ENCODE results near the gene C2CD4A. TPM values are rescaled to one million over a fixed set of nuclear protein-coding genes. Genes with fewer than 3 reads are reported as not detected.
A peak's percentile ranks its signal among the peaks of the same experiment; 100 is the strongest.

The C2CD4A gene
- total and polyA plus RNA-seq, 9 of the 15 experiments (the other 6 are each of a cell fraction or from before 2014, with no cell fraction given): not detected

DNA sequence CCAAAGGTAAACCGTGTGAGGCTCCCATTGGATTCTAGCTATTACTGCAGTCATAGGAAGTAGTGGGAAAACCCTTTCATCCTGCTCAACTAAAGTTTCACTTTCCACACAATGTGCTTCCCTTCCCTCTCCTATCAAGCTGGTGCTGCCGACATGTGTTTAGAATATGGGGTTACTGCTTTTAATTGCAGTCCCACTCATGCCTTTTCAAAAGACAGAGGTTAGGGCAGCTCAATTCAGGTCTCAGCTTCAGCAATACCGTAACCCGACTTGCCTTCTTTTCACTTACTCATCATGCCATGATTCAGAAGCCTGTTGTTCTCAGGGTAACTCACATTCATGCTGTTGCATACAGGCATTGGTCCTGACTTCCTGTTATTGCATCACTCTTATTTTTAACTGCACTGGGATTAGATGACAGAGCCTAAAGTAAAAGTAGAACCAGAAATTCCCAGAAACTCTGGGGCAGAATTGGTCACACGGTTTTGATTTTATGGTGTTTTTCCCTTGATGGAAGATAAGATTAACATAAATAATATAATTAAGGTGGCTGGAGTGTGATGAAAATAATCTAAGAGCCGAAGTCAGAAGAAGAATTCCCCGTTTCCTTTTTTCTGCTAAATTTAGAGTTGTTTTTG, 52.6 kb downstream of the C2CD4A start (continued):
- TF ChIP-seq ETV5 (CRISPR knock-in tag; IDR thresholded peaks at IDR 0.05; ENCODE audit: low read depth) (peak; percentile 53; the same call in 1 of the 2 replicates), MEF2D (tag; conservative IDR thresholded peaks at IDR 0.05; ENCODE audit: low read depth) (0 out of 2 replicates have a peak, but pooled peaks have one; percentile 34), MTA3 (IDR thresholded peaks at IDR 0.05; ENCODE audit: borderline replicate concordance) (no peak), EP300 (IDR thresholded peaks at IDR 0.05; ENCODE audit: low read length) (peak; percentile 78), LEF1 (IDR thresholded peaks at IDR 0.05) (peak; percentile 26; the same call in 1 of the 2 replicates), ARID1B (IDR thresholded peaks at IDR 0.05) (peak; percentile 48; the same call in 1 of the 2 replicates), FOXP1 (CRISPR knock-in tag; IDR thresholded peaks at IDR 0.05) (no peak), ZKSCAN8 (CRISPR knock-in tag; IDR thresholded peaks at IDR 0.05) (peak; percentile 72), CBFA2T2 (conservative IDR thresholded peaks at IDR 0.05) (no peak), L3MBTL2 (IDR thresholded peaks at IDR 0.05) (peak; percentile 50; the same call in 1 of the 2 replicates), ATF7 (IDR thresholded peaks at IDR 0.05) (peak; percentile 92), SMARCE1 (IDR thresholded peaks at IDR 0.05) (peak; percentile 19; the same call in 1 of the 2 replicates), ZNF175 (CRISPR knock-in tag; IDR thresholded peaks at IDR 0.05; ENCODE audit: low read depth) (peak; percentile 88), HOXB6 (CRISPR knock-in tag; IDR thresholded peaks at IDR 0.05; ENCODE audit: borderline replicate concordance) (0 out of 2 replicates have a peak, but pooled peaks have one; percentile 48), BMI1 (IDR thresholded peaks at IDR 0.05; ENCODE audit: low read length) (peak; percentile 51; the same call in 1 of the 2 replicates)
- TF ChIP-seq, protein P1, sequence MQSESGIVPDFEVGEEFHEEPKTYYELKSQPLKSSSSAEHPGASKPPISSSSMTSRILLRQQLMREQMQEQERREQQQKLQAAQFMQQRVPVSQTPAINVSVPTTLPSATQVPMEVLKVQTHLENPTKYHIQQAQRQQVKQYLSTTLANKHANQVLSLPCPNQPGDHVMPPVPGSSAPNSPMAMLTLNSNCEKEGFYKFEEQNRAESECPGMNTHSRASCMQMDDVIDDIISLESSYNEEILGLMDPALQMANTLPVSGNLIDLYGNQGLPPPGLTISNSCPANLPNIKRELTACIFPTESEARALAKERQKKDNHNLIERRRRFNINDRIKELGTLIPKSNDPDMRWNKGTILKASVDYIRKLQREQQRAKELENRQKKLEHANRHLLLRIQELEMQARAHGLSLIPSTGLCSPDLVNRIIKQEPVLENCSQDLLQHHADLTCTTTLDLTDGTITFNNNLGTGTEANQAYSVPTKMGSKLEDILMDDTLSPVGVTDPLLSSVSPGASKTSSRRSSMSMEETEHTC (IDR thresholded peaks at IDR 0.05): no peak
- TF ChIP-seq, protein P2, sequence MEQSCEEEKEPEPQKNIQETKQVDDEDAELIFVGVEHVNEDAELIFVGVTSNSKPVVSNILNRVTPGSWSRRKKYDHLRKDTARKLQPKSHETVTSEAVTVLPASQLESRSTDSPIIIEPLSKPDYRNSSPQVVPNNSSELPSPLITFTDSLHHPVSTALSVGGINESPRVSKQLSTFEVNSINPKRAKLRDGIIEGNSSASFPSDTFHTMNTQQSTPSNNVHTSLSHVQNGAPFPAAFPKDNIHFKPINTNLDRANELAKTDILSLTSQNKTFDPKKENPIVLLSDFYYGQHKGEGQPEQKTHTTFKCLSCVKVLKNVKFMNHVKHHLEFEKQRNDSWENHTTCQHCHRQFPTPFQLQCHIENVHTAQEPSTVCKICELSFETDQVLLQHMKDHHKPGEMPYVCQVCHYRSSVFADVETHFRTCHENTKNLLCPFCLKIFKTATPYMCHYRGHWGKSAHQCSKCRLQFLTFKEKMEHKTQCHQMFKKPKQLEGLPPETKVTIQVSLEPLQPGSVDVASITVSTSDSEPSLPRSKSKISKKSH (CRISPR knock-in tag; IDR thresholded peaks at IDR 0.05): no peak
- TF ChIP-seq, protein P3, sequence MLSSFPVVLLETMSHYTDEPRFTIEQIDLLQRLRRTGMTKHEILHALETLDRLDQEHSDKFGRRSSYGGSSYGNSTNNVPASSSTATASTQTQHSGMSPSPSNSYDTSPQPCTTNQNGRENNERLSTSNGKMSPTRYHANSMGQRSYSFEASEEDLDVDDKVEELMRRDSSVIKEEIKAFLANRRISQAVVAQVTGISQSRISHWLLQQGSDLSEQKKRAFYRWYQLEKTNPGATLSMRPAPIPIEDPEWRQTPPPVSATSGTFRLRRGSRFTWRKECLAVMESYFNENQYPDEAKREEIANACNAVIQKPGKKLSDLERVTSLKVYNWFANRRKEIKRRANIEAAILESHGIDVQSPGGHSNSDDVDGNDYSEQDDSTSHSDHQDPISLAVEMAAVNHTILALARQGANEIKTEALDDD (IDR thresholded peaks at IDR 0.05): 0 out of 2 replicates have a peak, but pooled peaks have one; percentile 23
- TF ChIP-seq, protein P4, sequence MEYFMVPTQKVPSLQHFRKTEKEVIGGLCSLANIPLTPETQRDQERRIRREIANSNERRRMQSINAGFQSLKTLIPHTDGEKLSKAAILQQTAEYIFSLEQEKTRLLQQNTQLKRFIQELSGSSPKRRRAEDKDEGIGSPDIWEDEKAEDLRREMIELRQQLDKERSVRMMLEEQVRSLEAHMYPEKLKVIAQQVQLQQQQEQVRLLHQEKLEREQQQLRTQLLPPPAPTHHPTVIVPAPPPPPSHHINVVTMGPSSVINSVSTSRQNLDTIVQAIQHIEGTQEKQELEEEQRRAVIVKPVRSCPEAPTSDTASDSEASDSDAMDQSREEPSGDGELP (CRISPR knock-in tag; IDR thresholded peaks at IDR 0.05; ENCODE audit: borderline replicate concordance): no peak
- TF ChIP-seq, protein P5, sequence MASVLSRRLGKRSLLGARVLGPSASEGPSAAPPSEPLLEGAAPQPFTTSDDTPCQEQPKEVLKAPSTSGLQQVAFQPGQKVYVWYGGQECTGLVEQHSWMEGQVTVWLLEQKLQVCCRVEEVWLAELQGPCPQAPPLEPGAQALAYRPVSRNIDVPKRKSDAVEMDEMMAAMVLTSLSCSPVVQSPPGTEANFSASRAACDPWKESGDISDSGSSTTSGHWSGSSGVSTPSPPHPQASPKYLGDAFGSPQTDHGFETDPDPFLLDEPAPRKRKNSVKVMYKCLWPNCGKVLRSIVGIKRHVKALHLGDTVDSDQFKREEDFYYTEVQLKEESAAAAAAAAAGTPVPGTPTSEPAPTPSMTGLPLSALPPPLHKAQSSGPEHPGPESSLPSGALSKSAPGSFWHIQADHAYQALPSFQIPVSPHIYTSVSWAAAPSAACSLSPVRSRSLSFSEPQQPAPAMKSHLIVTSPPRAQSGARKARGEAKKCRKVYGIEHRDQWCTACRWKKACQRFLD (CRISPR knock-in tag; IDR thresholded peaks at IDR 0.05): no peak
- TF ChIP-seq, protein P6, sequence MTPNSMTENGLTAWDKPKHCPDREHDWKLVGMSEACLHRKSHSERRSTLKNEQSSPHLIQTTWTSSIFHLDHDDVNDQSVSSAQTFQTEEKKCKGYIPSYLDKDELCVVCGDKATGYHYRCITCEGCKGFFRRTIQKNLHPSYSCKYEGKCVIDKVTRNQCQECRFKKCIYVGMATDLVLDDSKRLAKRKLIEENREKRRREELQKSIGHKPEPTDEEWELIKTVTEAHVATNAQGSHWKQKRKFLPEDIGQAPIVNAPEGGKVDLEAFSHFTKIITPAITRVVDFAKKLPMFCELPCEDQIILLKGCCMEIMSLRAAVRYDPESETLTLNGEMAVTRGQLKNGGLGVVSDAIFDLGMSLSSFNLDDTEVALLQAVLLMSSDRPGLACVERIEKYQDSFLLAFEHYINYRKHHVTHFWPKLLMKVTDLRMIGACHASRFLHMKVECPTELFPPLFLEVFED (CRISPR knock-in tag; conservative IDR thresholded peaks at IDR 0.05): no peak

Measured in K562 (cell line).